NCI-H226 (cell line): ENCODE data around the gene ZNF559.

Experiments
- DNase-seq: peaks from one replicate; pipeline ENCODE4 v3.0.0-alpha.2; 2015

The ZNF559 gene

GRCh38 chr19:9354651-9355050 is 30.7 kb downstream of the ZNF559 start:
- no peak for DNase-seq

GRCh38 chr19:9362905-9363304 is 38.9 kb downstream of the ZNF559 start, which contains the start of gene ZNF177:
Gene ZNF177, plus strand, starts transcription at chr19:9363013. Its CDS starts 15,299 bp downstream, at chr19:9378312.
- DNase-seq = no peak

GRCh38 chr19:9370738-9371619 is 47.0 kb downstream of the ZNF559 start:
- DNase-seq = no peak

DNA sequence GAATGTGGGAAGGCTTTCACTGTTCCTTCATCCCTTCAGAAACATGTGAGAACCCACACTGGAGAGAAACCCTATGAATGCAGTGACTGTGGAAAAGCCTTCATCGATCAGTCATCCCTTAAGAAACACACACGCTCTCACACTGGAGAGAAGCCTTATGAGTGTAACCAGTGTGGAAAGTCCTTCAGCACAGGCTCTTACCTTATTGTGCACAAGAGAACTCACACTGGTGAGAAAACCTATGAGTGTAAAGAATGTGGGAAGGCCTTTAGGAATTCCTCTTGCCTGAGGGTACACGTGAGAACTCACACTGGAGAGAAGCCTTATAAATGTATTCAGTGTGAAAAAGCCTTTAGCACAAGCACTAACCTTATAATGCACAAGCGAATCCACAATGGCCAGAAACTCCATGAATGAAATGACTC is 57.4 kb downstream of the ZNF559 start:
- no peak for DNase-seq
